ENCODE results near the gene PPP1R12B.

PPP1R12B gene

GRCh38 chr1:202567738-202568137 lies 219.2 kb downstream of the PPP1R12B start:
- no peak overlapping the region for H3K4ac ChIP-seq (ENCODE audit: low read length)
- no peak overlapping the region for H4K91ac ChIP-seq (ENCODE audit: low read depth, low read length, poor library complexity)
- no peak overlapping the region for H2BK120ac ChIP-seq (ENCODE audit: low read depth, low read length)
- H3K9ac ChIP-seq (ENCODE audit: low read depth, low read length, poor library complexity), result no peak overlapping the region
- peaks cover 1 to 16% of the 10 kb centered on the region in 2 donors for H3K4me1 ChIP-seq (ENCODE audit: control insufficient read depth in 2 of 2, insufficient read depth in 1 of 2, low read depth in 1 of 2, low read length in 2 of 2)
- no peak overlapping the region for H3K27ac ChIP-seq (replicated peaks; ENCODE audit: low read length)
- no peak overlapping the region for H2AK5ac ChIP-seq (ENCODE audit: low read depth, low read length)
- H2BK12ac ChIP-seq (ENCODE audit: low read length), result no peak overlapping the region
- H2BK5ac ChIP-seq (ENCODE audit: low read length), result no peak overlapping the region
- H3K27me3 ChIP-seq (ENCODE audit: control insufficient read depth in 3 of 3, insufficient read depth in 3 of 3, low read depth in 1 of 3, low read length in 3 of 3), result no peaks in the 10 kb centered on the region
- no peak overlapping the region for H4K8ac ChIP-seq (ENCODE audit: low read depth, low read length)
- no peak for DNase-seq (ENCODE audit: low spot score)
- no peaks in the 10 kb centered on the region for H3K36me3 ChIP-seq (replicated peaks in 1 of 2; ENCODE audit: control insufficient read depth in 2 of 2, insufficient read depth in 2 of 2, low read length in 2 of 2)
- no peaks in the 10 kb centered on the region for H3K9me3 ChIP-seq (replicated peaks in 1 of 2; ENCODE audit: control insufficient read depth in 2 of 2, insufficient read depth in 1 of 2, low read depth in 1 of 2, low read length in 2 of 2)
- no peak overlapping the region for H2AFZ ChIP-seq (ENCODE audit: low read length)
- WGBS, 2 donors (ENCODE audit: extremely low coverage in 2 of 2, insufficient read length in 2 of 2, insufficient replicate concordance in 1 of 2), result no CpG with 5 or more reads among the region's 4 CpGs
- no peak overlapping the region for H2BK15ac ChIP-seq (ENCODE audit: low read length)
- no peak overlapping the region for H3K14ac ChIP-seq (ENCODE audit: low read length)
- no peaks in the 10 kb centered on the region for H3K79me1 ChIP-seq (ENCODE audit: low read depth, low read length)
- no peak overlapping the region for H3K4me3 ChIP-seq (ENCODE audit: low read length in 2 of 2)
- H3K4me2 ChIP-seq (ENCODE audit: insufficient read depth, low read length, poor library complexity, severe bottlenecking), result no peak overlapping the region
- H3K23ac ChIP-seq (ENCODE audit: low read depth, low read length, poor library complexity), result no peak overlapping the region
- no peak overlapping the region for H3K18ac ChIP-seq (ENCODE audit: low read length)

- H3K36me3 ChIP-seq (replicated peaks in 1 of 2; ENCODE audit: control insufficient read depth in 2 of 2, insufficient read depth in 2 of 2, low read length in 2 of 2), result no peaks in the 10 kb centered on the region
- no peak overlapping the region for H3K27ac ChIP-seq (replicated peaks; ENCODE audit: low read length)
- H3K79me1 ChIP-seq (ENCODE audit: low read depth, low read length), result no peaks in the 10 kb centered on the region
- H3K14ac ChIP-seq (ENCODE audit: low read length), result no peak overlapping the region
- H2BK5ac ChIP-seq (ENCODE audit: low read length), result no peak overlapping the region
- no peak overlapping the region for H2BK120ac ChIP-seq (ENCODE audit: low read depth, low read length)
- H2AK5ac ChIP-seq (ENCODE audit: low read depth, low read length), result no peak overlapping the region
- no peak overlapping the region for H2AFZ ChIP-seq (ENCODE audit: low read length)
- no peak overlapping the region for H3K9ac ChIP-seq (ENCODE audit: low read depth, low read length, poor library complexity)
- H2BK12ac ChIP-seq (ENCODE audit: low read length), result no peak overlapping the region
- no peak overlapping the region for H2BK15ac ChIP-seq (ENCODE audit: low read length)
- H3K4me1 ChIP-seq (ENCODE audit: control insufficient read depth in 2 of 2, insufficient read depth in 1 of 2, low read depth in 1 of 2, low read length in 2 of 2), result peaks cover 1 to 16% of the 10 kb centered on the region in 2 donors
- H3K27me3 ChIP-seq (ENCODE audit: control insufficient read depth in 3 of 3, insufficient read depth in 3 of 3, low read depth in 1 of 3, low read length in 3 of 3), result no peaks in the 10 kb centered on the region
- no peak for DNase-seq (ENCODE audit: low spot score)
- H3K23ac ChIP-seq (ENCODE audit: low read depth, low read length, poor library complexity), result no peak overlapping the region
- no peaks in the 10 kb centered on the region for H3K9me3 ChIP-seq (replicated peaks in 1 of 2; ENCODE audit: control insufficient read depth in 2 of 2, insufficient read depth in 1 of 2, low read depth in 1 of 2, low read length in 2 of 2)
- no peak overlapping the region for H4K91ac ChIP-seq (ENCODE audit: low read depth, low read length, poor library complexity)
- no peak overlapping the region for H3K4me3 ChIP-seq (ENCODE audit: low read length in 2 of 2)
- no peak overlapping the region for H4K8ac ChIP-seq (ENCODE audit: low read depth, low read length)
- no CpG with 5 or more reads among the region's 2 CpGs for WGBS, 2 donors (ENCODE audit: extremely low coverage in 2 of 2, insufficient read length in 2 of 2, insufficient replicate concordance in 1 of 2)
- H3K18ac ChIP-seq (ENCODE audit: low read length), result no peak overlapping the region
- no peak overlapping the region for H3K4ac ChIP-seq (ENCODE audit: low read length)
- H3K4me2 ChIP-seq (ENCODE audit: insufficient read depth, low read length, poor library complexity, severe bottlenecking), result no peak overlapping the region
Measured at GRCh38 chr1:202568410-202568809, 219.9 kb downstream of the PPP1R12B start.

GRCh38 chr1:202568826-202569225 lies 220.3 kb downstream of the PPP1R12B start:
- no CpG with 5 or more reads among the region's 4 CpGs for WGBS, 2 donors (ENCODE audit: extremely low coverage in 2 of 2, insufficient read length in 2 of 2, insufficient replicate concordance in 1 of 2)
- no peak overlapping the region for H3K9ac ChIP-seq (ENCODE audit: low read depth, low read length, poor library complexity)
- no peaks in the 10 kb centered on the region for H3K79me1 ChIP-seq (ENCODE audit: low read depth, low read length)
- H3K18ac ChIP-seq (ENCODE audit: low read length), result no peak overlapping the region
- H3K14ac ChIP-seq (ENCODE audit: low read length), result no peak overlapping the region
- H2BK12ac ChIP-seq (ENCODE audit: low read length), result no peak overlapping the region
- H3K4ac ChIP-seq (ENCODE audit: low read length), result no peak overlapping the region
- no peak overlapping the region for H2BK5ac ChIP-seq (ENCODE audit: low read length)
- H3K9me3 ChIP-seq (replicated peaks in 1 of 2; ENCODE audit: control insufficient read depth in 2 of 2, insufficient read depth in 1 of 2, low read depth in 1 of 2, low read length in 2 of 2), result no peaks in the 10 kb centered on the region
- no peak overlapping the region for H2AFZ ChIP-seq (ENCODE audit: low read length)
- no peak overlapping the region for H3K4me3 ChIP-seq (ENCODE audit: low read length in 2 of 2)
- DNase-seq (ENCODE audit: low spot score), result no peak
- H3K36me3 ChIP-seq (replicated peaks in 1 of 2; ENCODE audit: control insufficient read depth in 2 of 2, insufficient read depth in 2 of 2, low read length in 2 of 2), result no peaks in the 10 kb centered on the region
- no peak overlapping the region for H2BK120ac ChIP-seq (ENCODE audit: low read depth, low read length)
- no peak overlapping the region for H3K4me2 ChIP-seq (ENCODE audit: insufficient read depth, low read length, poor library complexity, severe bottlenecking)
- H2BK15ac ChIP-seq (ENCODE audit: low read length), result no peak overlapping the region
- H4K91ac ChIP-seq (ENCODE audit: low read depth, low read length, poor library complexity), result no peak overlapping the region
- H4K8ac ChIP-seq (ENCODE audit: low read depth, low read length), result no peak overlapping the region
- no peaks in the 10 kb centered on the region for H3K27me3 ChIP-seq (ENCODE audit: control insufficient read depth in 3 of 3, insufficient read depth in 3 of 3, low read depth in 1 of 3, low read length in 3 of 3)
- peaks cover 1 to 16% of the 10 kb centered on the region in 2 donors for H3K4me1 ChIP-seq (ENCODE audit: control insufficient read depth in 2 of 2, insufficient read depth in 1 of 2, low read depth in 1 of 2, low read length in 2 of 2)
- no peak overlapping the region for H3K27ac ChIP-seq (replicated peaks; ENCODE audit: low read length)
- no peak overlapping the region for H2AK5ac ChIP-seq (ENCODE audit: low read depth, low read length)
- no peak overlapping the region for H3K23ac ChIP-seq (ENCODE audit: low read depth, low read length, poor library complexity)

GRCh38 chr1:202569393-202570322 lies 221.2 kb downstream of the PPP1R12B start:
- H4K8ac ChIP-seq (ENCODE audit: low read depth, low read length), result no peak overlapping the region
- H2BK120ac ChIP-seq (ENCODE audit: low read depth, low read length), result no peak overlapping the region
- H2BK15ac ChIP-seq (ENCODE audit: low read length), result no peak overlapping the region
- H3K14ac ChIP-seq (ENCODE audit: low read length), result no peak overlapping the region
- no peak overlapping the region for H2BK12ac ChIP-seq (ENCODE audit: low read length)
- no peak overlapping the region for H2BK5ac ChIP-seq (ENCODE audit: low read length)
- no peak overlapping the region for H3K4me2 ChIP-seq (ENCODE audit: insufficient read depth, low read length, poor library complexity, severe bottlenecking)
- no peak overlapping the region for H3K23ac ChIP-seq (ENCODE audit: low read depth, low read length, poor library complexity)
- no peak overlapping the region for H2AK5ac ChIP-seq (ENCODE audit: low read depth, low read length)
- H3K79me1 ChIP-seq (ENCODE audit: low read depth, low read length), result no peaks in the 10 kb centered on the region
- no peak overlapping the region for H3K4me3 ChIP-seq (ENCODE audit: low read length in 2 of 2)
- no peak overlapping the region for H3K18ac ChIP-seq (ENCODE audit: low read length)
- H2AFZ ChIP-seq (ENCODE audit: low read length), result no peak overlapping the region
- no peaks in the 10 kb centered on the region for H3K36me3 ChIP-seq (replicated peaks in 1 of 2; ENCODE audit: control insufficient read depth in 2 of 2, insufficient read depth in 2 of 2, low read length in 2 of 2)
- no peak overlapping the region for H3K4ac ChIP-seq (ENCODE audit: low read length)
- peaks cover 1 to 16% of the 10 kb centered on the region in 2 donors for H3K4me1 ChIP-seq (ENCODE audit: control insufficient read depth in 2 of 2, insufficient read depth in 1 of 2, low read depth in 1 of 2, low read length in 2 of 2)
- no peak overlapping the region for H4K91ac ChIP-seq (ENCODE audit: low read depth, low read length, poor library complexity)
- no peak overlapping the region for H3K27ac ChIP-seq (replicated peaks; ENCODE audit: low read length)
- H3K9ac ChIP-seq (ENCODE audit: low read depth, low read length, poor library complexity), result no peak overlapping the region
- DNase-seq (ENCODE audit: low spot score), result no peak
- no peaks in the 10 kb centered on the region for H3K9me3 ChIP-seq (replicated peaks in 1 of 2; ENCODE audit: control insufficient read depth in 2 of 2, insufficient read depth in 1 of 2, low read depth in 1 of 2, low read length in 2 of 2)
- H3K27me3 ChIP-seq (ENCODE audit: control insufficient read depth in 3 of 3, insufficient read depth in 3 of 3, low read depth in 1 of 3, low read length in 3 of 3), result no peaks in the 10 kb centered on the region

Data from neuronal stem cell (in vitro differentiated cells).